HepG2 (cell line): Measurements from ENCODE around the gene KANK4.

Experiments used
- EZH2 ChIP-seq: conservative IDR thresholded peaks from 2 replicates; pipeline ENCODE4 v1.6.1; 2012; ENCODE audit warnings: mild to moderate bottlenecking, low read depth, low read length, moderate library complexity
- FOXJ3 ChIP-seq: sonication (generic); formaldehyde crosslinking; IDR thresholded peaks from 2 replicates; pipeline ENCODE4 v1.4.0; 2020; ENCODE audit warnings: missing genetic modification reagents, mild to moderate bottlenecking, borderline replicate concordance
- GABPA ChIP-seq, 2 experiments: IDR thresholded peaks; 2 replicates each; pipeline ENCODE4 v1.6.1; 2011 to 2016; ENCODE audit warnings: low read depth in 2 of 2, low read length in 1 of 2, missing biosample characterization in 1 of 2, missing genetic modification characterization in 1 of 2
- JUND ChIP-seq: sonication (generic); formaldehyde crosslinking; IDR thresholded peaks from 2 replicates; pipeline ENCODE4 v1.8.0; 2022; ENCODE audit warnings: mild to moderate bottlenecking, missing genetic modification reagents
- MXI1 ChIP-seq: IDR thresholded peaks from 3 replicates; pipeline ENCODE4 v1.6.1; 2012; ENCODE audit warnings: low read depth, low read length, inconsistent platforms, borderline replicate concordance
- NFYB ChIP-seq: sonication (generic); formaldehyde crosslinking; IDR thresholded peaks from 2 replicates; pipeline ENCODE4 v1.4.0; 2020; ENCODE audit warnings: missing genetic modification reagents
- RAD21 ChIP-seq: fragments of 450-650 bp; formaldehyde crosslinking; IDR thresholded peaks from 2 replicates; pipeline ENCODE4 v1.5.0; 2020; ENCODE audit warnings: mild to moderate bottlenecking
- ZFAT ChIP-seq: sonication (generic); formaldehyde crosslinking; conservative IDR thresholded peaks from 2 replicates; pipeline ENCODE4 v1.8.1; 2023; ENCODE audit warnings: missing genetic modification reagents, inconsistent platforms
- ZFY ChIP-seq: sonication (generic); formaldehyde crosslinking; IDR thresholded peaks from 2 replicates; pipeline ENCODE4 v1.4.0; 2020; ENCODE audit warnings: missing genetic modification reagents
- ZNF235 ChIP-seq: sonication (generic); formaldehyde crosslinking; IDR thresholded peaks from 2 replicates; pipeline ENCODE4 v1.8.1; 2023; ENCODE audit warnings: mild to moderate bottlenecking, missing genetic modification reagents, borderline replicate concordance
- ZNF569 ChIP-seq: sonication (generic); formaldehyde crosslinking; IDR thresholded peaks from 2 replicates; pipeline ENCODE4 v1.5.0; 2020; ENCODE audit warnings: mild to moderate bottlenecking, missing genetic modification reagents, moderate library complexity, borderline replicate concordance
- ZNF616 ChIP-seq: sonication (generic); formaldehyde crosslinking; IDR thresholded peaks from 2 replicates; pipeline ENCODE4 v1.5.0; 2020; ENCODE audit warnings: low read depth, mild to moderate bottlenecking, missing genetic modification reagents
- TF ChIP-seq, protein P1 (sequence below): sonication (generic); formaldehyde crosslinking; IDR thresholded peaks from 2 replicates; pipeline ENCODE4 v1.5.0; 2020; ENCODE audit warnings: mild to moderate bottlenecking, missing genetic modification reagents, moderate library complexity
- TF ChIP-seq, protein P2 (sequence below): sonication (generic); formaldehyde crosslinking; conservative IDR thresholded peaks from 2 replicates; pipeline ENCODE4 v1.4.0; 2020; ENCODE audit warnings: missing genetic modification reagents

DNA sequence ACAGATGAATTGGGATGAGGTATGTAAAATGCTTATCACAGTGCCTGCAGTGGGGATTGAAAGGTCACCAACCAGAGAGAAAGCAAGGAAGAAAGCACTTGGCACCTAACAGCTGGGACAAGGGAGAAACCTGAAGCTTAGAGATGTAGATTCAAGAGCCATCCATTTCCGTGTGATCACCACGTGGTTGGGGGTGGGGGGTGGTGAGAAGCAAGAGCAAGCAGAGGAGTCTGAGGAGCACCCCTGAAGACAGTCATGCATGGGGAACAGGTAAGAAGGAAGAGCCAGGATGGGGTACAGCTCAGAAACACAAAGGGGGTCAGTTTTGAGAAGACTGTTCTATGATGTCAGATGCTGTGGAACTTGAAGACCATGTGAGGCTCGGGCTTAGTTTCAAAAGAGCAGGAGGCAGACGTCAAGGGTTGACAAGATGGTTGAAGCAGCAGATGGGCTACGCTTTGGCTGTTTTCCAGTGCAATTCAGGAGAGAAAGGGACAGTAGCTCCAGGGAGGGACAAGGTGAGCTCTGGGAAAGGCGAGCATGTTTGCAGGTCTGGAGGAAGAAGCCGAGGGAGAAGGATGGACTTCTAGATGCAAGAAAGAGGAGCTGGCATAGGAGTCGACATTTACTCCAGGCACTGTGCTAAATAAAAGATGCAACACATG is 17.4 kb downstream of the KANK4 start:
- TF ChIP-seq JUND (CRISPR knock-in tag) (no peak), ZNF616 (no peak), RAD21 (no peak), ZFAT (CRISPR knock-in tag) (no peak), EZH2 (no peak), MXI1 (no peak), ZFY (CRISPR knock-in tag) (no peak), ZNF569 (CRISPR knock-in tag) (no peak), GABPA (IDR thresholded peaks at IDR 0.05; ENCODE audit: low read depth, low read length) (no peak), GABPA (CRISPR knock-in tag; IDR thresholded peaks at IDR 0.05; ENCODE audit: low read depth) (no peak), NFYB (CRISPR knock-in tag) (no peak), FOXJ3 (CRISPR knock-in tag) (no peak), ZNF235 (no peak)
- TF ChIP-seq, protein P1, sequence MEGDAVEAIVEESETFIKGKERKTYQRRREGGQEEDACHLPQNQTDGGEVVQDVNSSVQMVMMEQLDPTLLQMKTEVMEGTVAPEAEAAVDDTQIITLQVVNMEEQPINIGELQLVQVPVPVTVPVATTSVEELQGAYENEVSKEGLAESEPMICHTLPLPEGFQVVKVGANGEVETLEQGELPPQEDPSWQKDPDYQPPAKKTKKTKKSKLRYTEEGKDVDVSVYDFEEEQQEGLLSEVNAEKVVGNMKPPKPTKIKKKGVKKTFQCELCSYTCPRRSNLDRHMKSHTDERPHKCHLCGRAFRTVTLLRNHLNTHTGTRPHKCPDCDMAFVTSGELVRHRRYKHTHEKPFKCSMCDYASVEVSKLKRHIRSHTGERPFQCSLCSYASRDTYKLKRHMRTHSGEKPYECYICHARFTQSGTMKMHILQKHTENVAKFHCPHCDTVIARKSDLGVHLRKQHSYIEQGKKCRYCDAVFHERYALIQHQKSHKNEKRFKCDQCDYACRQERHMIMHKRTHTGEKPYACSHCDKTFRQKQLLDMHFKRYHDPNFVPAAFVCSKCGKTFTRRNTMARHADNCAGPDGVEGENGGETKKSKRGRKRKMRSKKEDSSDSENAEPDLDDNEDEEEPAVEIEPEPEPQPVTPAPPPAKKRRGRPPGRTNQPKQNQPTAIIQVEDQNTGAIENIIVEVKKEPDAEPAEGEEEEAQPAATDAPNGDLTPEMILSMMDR (CRISPR knock-in tag): no peak
- TF ChIP-seq, protein P2, sequence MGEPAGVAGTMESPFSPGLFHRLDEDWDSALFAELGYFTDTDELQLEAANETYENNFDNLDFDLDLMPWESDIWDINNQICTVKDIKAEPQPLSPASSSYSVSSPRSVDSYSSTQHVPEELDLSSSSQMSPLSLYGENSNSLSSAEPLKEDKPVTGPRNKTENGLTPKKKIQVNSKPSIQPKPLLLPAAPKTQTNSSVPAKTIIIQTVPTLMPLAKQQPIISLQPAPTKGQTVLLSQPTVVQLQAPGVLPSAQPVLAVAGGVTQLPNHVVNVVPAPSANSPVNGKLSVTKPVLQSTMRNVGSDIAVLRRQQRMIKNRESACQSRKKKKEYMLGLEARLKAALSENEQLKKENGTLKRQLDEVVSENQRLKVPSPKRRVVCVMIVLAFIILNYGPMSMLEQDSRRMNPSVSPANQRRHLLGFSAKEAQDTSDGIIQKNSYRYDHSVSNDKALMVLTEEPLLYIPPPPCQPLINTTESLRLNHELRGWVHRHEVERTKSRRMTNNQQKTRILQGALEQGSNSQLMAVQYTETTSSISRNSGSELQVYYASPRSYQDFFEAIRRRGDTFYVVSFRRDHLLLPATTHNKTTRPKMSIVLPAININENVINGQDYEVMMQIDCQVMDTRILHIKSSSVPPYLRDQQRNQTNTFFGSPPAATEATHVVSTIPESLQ (CRISPR knock-in tag): no peak
